HFFc6 (cell line): ENCODE data around the gene SLC24A4. TPM values are rescaled to one million over a fixed set of nuclear protein-coding genes. Genes with fewer than 3 reads are reported as not detected.

ENCODE experiments used
- DNase-seq: peaks from one replicate; pipeline ENCODE4 v3.0.0-alpha.2; 2018
- H3K27ac Mint-ChIP-seq: 2 replicates; pipeline ENCODE4 v1.8.0; 2020; ENCODE audit warnings: mild to moderate bottlenecking, mixed read lengths
- H3K27me3 Mint-ChIP-seq: 2 replicates; pipeline ENCODE4 v1.8.0; 2021; ENCODE audit warnings: mild to moderate bottlenecking, moderate library complexity, mixed read lengths; ENCODE audit not compliant: insufficient read depth
- H3K36me3 Mint-ChIP-seq: 2 replicates; pipeline ENCODE4 v1.8.0; 2021; ENCODE audit warnings: low read depth, mixed read lengths
- H3K4me1 Mint-ChIP-seq: 2 replicates; pipeline ENCODE4 v1.8.0; 2020; ENCODE audit warnings: low read depth, mixed read lengths
- H3K4me3 Mint-ChIP-seq: 2 replicates; pipeline ENCODE4 v1.8.0; 2020; ENCODE audit warnings: mild to moderate bottlenecking, moderate library complexity, mixed read lengths
- H3K9me3 Mint-ChIP-seq: 2 replicates; pipeline ENCODE4 v1.8.0; 2020; ENCODE audit warnings: mild to moderate bottlenecking, mixed read lengths
- CTCF ChIP-seq: fragments of 200-600 bp; sonication (generic); IDR thresholded peaks from 2 replicates; pipeline ENCODE4 v1.5.0; 2021; ENCODE audit warnings: antibody characterized with exemption, mild to moderate bottlenecking
- total RNA-seq, 6 experiments: library from RNA; stranded (reverse); fragmentation: NEBNext Ultra II Directional; extraction: Animal tissue kit (Norgen Biotek cat#: 25700); gene quantifications; 2 replicates in 1 of 6; 3 replicates in 5 of 6; pipeline ENCODE4 v1.2.3, GENCODE V29; 2021

SLC24A4 gene
- total RNA-seq, 6 experiments from 2014 or later, result not detected

DNA sequence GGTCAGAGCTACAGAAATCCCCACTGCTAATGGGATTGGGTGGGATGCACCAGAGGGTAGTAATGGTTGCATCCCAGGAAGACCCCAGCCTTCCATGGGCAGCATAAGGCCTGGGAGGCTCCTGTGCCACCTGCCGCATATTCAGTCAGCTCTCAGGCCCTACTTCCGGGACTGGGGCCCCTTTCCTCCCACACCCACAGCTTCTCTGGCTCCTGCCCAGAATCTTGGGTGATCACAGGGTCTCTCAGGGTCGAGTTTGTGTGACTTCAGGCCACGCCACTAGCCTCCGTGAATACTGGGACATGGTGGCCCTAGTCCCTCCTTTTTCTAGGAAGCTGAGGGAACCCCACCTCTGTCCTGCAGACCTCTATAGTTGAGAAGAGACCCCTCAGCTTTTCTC is 123.8 kb downstream of the SLC24A4 start:
- Mint-ChIP-seq H3K27ac (no peak overlapping the region), H3K4me1 (no peaks in the 10 kb centered on the region), H3K27me3 (peaks cover 3% of the 10 kb centered on the region), H3K4me3 (no peak overlapping the region), H3K9me3 (no peaks in the 10 kb centered on the region), H3K36me3 (no peaks in the 10 kb centered on the region)
- TF ChIP-seq CTCF, result no peak
- no peak for DNase-seq

DNA sequence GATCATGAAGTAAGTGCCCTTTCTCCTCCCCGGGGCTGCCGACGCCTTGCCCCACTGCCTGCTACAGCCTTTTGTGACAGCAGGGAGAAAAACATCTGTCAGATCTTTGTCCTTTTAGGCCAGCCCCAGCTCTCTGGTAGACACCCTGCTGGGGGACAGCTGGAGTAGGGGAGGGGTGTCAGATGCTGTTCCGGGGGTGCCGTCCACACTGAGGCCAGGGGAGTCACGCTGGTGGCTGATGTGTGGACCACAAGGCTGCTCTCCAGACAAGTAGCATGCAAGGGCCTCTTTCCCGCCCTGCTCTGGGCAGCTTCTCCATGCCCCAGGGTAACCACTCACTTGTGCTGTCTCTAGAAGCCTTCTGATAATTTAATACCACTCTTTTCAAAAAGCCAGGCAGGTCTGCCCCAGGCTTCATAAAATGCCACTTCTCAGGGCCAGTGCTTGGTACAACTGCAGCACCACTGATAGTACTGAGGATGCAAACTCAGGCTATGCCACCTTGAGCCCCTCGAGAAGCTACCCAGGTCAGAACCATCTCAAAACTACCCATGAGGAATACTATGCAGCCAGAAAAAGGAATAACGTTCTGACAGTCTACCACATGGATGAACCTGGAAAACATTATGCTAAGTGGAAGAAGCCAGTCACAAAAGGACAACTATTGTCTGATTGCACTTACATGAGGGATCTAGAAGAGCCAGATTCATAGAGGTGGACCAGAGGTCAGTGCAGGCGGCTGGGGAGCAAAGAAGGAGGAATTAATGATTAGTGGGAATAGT is 124.6 kb downstream of the SLC24A4 start:
- H3K4me1 Mint-ChIP-seq, result no peaks in the 10 kb centered on the region
- no peak overlapping the region for H3K27ac Mint-ChIP-seq
- no peaks in the 10 kb centered on the region for H3K36me3 Mint-ChIP-seq
- no peak overlapping the region for H3K4me3 Mint-ChIP-seq
- DNase-seq, result no peak
- no peaks in the 10 kb centered on the region for H3K9me3 Mint-ChIP-seq
- peaks cover 6% of the 10 kb centered on the region for H3K27me3 Mint-ChIP-seq
- TF ChIP-seq CTCF, result no peak

DNA sequence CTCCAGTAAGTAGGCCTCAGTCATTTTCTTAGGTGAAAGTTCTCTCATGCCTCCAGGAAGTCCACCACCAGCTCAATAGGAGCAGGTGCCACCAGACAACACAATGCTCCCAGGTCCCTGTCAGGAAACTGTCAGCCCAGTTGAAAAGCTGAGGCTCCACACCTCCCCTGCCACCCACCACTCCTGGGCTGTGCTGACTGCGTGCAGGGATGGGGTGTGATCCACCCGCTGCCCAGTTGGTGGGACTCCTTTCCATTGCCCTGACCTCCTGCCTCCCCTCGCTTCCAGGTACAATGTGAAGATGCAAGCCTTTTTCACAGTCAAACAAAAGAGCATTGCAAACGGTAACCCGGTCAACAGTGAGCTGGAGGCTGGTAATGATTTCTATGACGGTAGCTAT is 125.8 kb downstream of the SLC24A4 start:
- Mint-ChIP-seq H3K4me3 (no peak overlapping the region), H3K27me3 (peaks cover 14% of the 10 kb centered on the region), H3K4me1 (no peaks in the 10 kb centered on the region), H3K9me3 (no peaks in the 10 kb centered on the region), H3K27ac (no peak overlapping the region), H3K36me3 (no peaks in the 10 kb centered on the region)
- no peak for DNase-seq
- TF ChIP-seq CTCF, result no peak

DNA sequence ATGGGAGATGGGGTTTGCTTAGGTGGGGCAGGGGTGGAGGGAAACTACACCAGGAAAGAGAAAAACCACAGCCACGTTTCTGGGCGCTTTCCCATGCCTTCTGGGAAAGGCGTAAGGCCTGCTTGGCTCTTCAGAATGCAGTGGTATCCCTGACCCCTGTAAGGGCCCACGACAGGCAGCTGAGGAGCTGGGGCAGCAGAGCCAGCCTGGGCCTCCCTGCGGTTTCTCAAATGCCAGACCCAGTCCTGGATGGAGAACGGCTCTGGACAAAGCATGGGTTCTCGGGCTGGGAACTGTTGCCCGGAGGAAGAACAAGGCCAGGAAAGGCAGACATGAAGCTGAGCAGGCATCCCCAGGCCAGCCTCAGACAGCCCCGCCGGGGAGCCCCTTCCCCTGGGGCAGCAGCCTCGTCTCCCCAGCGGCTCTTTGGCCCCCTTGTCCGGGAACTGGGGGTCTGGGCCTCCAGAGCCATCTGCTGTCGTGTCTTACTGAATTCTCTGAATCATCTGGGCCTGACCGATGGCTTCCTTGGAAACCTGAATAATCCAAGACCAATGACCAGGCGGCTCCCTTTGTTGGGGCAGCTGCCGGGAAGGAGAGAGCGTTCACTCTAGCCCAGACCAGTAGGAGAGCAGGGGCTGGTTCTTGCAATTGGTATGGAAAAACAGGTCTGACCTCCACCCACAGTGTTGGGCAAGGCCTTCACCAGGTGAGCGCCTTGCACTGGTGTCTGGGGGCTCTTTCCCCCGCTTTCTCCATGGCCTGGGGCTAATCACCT is 126.6 kb downstream of the SLC24A4 start:
- Mint-ChIP-seq H3K4me1 (no peaks in the 10 kb centered on the region), H3K9me3 (no peaks in the 10 kb centered on the region), H3K36me3 (no peaks in the 10 kb centered on the region), H3K27me3 (peaks cover 14% of the 10 kb centered on the region), H3K27ac (no peak overlapping the region), H3K4me3 (no peak overlapping the region)
- TF ChIP-seq CTCF, result no peak
- DNase-seq, result no peak

GRCh38 chr14:92450351-92451070 is 127.5 kb downstream of the SLC24A4 start:
- Mint-ChIP-seq H3K4me3 (no peak overlapping the region), H3K27ac (no peak overlapping the region), H3K36me3 (no peaks in the 10 kb centered on the region), H3K9me3 (no peaks in the 10 kb centered on the region), H3K4me1 (no peaks in the 10 kb centered on the region), H3K27me3 (peaks cover 14% of the 10 kb centered on the region)
- no peak for TF ChIP-seq CTCF
- no peak for DNase-seq
